GM12873 (cell line): Measurements from ENCODE around the gene RETREG2.

Experiments used
- TF ChIP-seq, protein P1 (sequence below): IDR thresholded peaks from 2 replicates; pipeline ENCODE4 v1.5.1; 2012; ENCODE audit warnings: low read depth, mild to moderate bottlenecking, moderate library complexity, low read length, control low read depth; ENCODE audit not compliant: insufficient read depth; ENCODE audit errors: missing control alignments

The RETREG2 gene

DNA sequence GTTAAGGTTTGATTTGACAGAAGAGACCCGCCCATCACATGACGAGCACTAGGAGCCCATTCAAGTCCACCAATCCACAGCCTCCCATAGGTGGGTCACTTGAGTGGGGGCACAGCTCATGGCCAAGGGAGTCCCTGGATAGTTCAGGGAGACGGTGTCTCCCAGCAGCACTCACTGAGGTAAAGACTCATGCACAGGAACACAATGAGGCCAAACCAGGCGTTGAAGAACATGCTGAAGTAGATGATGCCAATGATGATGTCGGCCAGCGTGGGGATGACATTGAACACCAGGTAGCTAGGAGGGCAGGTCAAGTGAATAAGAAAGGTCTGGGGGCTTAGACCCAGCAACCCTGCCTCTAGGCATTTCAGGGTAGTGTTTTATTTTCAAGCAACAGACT lies 36.7 kb downstream of the RETREG2 start:
- TF ChIP-seq, protein P1, sequence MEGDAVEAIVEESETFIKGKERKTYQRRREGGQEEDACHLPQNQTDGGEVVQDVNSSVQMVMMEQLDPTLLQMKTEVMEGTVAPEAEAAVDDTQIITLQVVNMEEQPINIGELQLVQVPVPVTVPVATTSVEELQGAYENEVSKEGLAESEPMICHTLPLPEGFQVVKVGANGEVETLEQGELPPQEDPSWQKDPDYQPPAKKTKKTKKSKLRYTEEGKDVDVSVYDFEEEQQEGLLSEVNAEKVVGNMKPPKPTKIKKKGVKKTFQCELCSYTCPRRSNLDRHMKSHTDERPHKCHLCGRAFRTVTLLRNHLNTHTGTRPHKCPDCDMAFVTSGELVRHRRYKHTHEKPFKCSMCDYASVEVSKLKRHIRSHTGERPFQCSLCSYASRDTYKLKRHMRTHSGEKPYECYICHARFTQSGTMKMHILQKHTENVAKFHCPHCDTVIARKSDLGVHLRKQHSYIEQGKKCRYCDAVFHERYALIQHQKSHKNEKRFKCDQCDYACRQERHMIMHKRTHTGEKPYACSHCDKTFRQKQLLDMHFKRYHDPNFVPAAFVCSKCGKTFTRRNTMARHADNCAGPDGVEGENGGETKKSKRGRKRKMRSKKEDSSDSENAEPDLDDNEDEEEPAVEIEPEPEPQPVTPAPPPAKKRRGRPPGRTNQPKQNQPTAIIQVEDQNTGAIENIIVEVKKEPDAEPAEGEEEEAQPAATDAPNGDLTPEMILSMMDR: no peak

DNA sequence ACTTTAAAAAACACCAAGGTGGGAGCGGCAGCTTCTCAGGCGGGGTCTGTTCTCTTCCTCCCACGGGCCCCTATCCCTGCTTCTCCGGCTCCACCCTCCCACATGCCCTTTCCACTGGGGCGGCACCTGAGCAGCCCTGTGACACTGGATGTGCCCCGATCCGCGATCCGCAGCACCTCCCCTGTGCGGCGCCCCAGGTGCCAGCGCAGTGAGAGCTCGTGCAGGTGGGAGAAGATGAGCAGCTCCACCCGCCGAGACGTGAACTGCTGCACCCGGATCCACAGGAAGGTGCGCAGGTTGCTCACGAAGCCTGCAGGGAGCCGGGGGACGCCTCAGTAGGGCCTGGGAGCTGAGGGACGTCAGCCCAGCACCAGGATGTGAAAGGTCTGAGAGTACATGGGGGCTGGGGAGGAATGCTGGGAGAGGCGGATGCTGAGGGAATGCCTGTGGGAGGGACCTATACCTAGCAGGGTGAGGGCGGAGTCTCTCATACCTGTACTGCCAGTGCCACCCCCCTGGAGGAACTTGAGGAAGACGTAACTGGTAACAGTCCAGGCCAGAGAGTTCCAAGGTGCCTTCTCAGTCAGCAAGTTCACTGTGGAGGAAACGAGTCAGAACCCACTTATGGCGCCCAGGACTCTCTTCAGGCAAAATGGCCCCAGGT lies 37.9 kb downstream of the RETREG2 start:
- TF ChIP-seq, protein P1: no peak

DNA sequence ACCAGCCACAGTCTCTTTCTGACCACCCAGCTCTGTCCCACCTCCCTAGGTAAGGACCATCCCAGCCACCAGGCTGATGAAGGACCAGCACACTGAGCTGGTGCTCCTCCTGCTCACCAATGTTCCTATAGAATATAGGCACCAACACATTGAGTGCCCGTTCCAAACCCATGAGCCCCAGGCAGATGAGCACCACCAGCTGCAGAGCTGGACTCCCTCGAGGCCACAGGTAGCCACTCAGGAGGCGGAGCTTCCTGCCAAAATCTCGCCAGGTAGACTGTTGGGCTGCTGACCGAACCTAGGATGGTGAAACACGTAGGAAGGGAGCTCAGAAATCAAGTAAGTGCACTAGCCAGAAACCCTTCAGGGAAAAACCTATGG lies 38.5 kb downstream of the RETREG2 start:
- TF ChIP-seq, protein P1: no peak

DNA sequence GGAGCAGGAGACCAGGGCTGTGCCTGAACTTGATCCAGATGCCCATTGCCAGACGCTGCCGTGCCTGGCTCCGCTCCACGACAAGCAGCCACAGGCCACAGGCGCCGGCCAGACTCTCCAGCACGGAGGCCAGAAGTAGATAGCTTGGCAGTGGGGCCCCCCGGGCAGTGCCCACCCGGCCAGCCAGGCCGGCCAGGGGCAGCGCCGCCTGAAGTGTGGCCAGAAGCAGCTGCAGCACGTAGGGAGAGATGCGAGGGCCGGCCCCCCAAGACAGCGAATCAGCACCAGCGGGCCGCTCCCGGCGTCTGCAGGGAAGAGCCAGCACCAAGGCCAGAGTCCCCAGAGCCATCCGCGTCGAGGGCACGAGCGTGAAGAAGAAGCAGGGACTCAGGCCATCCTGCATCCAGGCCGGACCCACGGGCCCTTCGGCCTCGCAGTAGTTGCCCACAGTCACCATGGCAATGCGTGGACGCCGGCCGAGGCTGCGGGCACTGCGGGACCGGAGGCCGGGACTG lies 40.2 kb downstream of the RETREG2 start:
- TF ChIP-seq, protein P1: no peak

DNA sequence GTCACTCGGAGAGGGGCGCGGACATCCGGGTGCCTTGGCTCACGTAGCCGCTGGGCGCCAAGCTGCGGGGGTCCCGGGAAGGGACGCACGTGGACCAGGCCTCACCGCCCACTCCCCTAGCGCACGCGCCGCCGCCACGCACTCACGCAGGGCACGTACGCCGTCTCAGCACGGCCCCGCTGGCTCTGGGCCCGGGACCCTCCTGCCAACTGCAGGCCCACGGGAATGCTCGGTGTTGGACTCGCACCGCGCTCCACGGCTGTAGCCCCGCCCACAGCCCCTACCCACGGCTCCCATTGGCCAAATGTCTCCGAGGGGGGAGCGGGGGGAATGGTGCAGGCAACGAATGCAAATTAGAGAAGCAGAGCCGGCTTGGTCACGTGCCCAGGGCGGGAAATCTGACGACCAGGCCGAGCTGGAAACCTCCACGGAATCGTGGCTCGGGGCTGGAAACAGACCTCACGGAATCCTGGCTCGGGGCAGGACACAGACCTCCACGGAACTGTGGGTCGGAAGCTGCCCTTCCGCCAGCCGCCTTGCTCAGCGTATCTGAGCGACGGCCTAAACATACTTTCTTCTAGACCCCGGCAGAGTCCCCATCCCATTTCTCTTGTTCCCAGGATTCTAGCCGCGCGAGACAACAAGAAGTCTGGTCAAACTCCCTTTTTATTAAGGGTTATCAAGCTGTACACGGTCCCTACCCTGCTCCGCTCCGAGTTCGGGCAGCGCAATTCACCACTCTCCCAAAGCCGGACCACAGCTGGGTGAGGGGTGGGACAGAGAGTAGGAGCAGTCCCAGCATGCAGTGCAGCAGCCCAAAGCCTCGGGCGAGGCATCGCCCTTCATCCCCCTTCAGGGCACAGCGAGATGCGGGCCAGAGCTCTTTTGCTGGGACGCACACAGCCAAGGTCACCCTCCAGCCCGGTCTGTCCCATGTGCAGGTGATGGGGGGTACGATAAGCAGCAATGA lies 40.9 kb downstream of the RETREG2 start, which contains the start of gene ABCB6:
Gene ABCB6 (minus strand): TSS at position 227 of the 970 bp plus-strand sequence. CDS start 285 bp downstream, outside the sequence.
- TF ChIP-seq, protein P1: no peak

DNA sequence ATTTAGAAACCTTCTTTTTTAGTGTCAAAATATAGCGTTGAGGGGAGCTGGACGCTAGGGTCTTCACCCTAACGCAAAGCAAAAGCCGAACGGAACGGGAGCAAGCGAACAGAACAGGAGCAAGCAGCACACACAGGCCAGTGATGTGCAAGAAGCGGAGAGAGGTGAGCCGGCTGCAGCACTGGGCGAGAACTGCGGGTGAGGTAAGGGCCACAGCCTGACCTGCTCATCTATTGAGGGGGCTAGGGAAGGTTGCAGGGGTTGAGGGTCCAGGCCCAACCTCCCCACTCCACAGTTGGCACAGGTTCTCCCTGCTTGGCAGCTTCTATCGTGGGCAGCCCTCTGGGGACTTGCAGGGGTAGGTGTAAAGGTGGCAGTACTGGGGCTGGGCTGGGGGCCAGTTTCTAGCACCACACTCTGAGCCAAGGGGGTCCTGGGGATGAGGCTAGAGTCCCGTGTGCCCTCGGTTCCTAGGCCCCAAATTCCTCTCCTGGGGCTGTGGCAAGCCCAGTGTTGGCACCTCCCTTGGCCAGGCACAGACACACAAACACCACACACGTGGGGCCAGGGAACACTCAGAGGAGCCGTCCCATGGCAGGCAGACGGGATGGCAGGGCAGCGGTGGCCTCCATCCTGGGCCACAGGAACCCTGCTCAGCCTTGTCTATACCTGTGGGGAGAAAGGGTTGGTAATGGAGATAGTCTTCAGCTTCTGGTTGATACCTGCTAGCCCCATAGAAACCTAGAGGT lies 41.9 kb downstream of the RETREG2 start:
- TF ChIP-seq, protein P1: no peak
